Left lung (tissue), 10 donors: ENCODE data around the gene TET3. TPM values are rescaled to one million over a fixed set of nuclear protein-coding genes. Genes with fewer than 3 reads are reported as not detected.

Experiments used
- ATAC-seq: fragments of 200-7000 bp; cut with Tn5 transposase; one replicate; pipeline ENCODE4 v1.9.1; 2020; ENCODE audit warnings: moderate library complexity
- DNase-seq, 4 donors: peaks; one replicate each; pipeline ENCODE4 v3.0.0-alpha.2; 2013 to 2020
- H3K27ac ChIP-seq, 2 donors: fragments of 200-600 bp; sonication (generic) in 1 of 2; one replicate each; pipeline versions ENCODE4 v1.5.0 to v1.8.0; 2020 to 2021
- H3K27me3 ChIP-seq, 2 donors: fragments of 200-600 bp; sonication (generic) in 1 of 2; one replicate each; pipeline versions ENCODE4 v1.5.0 to v1.8.0; 2020 to 2021
- H3K36me3 ChIP-seq, 2 donors: fragments of 200-600 bp; sonication (generic) in 1 of 2; one replicate each; pipeline versions ENCODE4 v1.5.0 to v1.8.0; 2020 to 2021
- H3K4me1 ChIP-seq, 2 donors: fragments of 200-600 bp; one replicate each; pipeline ENCODE4 v1.8.0; 2021
- H3K4me3 ChIP-seq, 2 donors: fragments of 200-600 bp; sonication (generic) in 1 of 2; one replicate each; pipeline versions ENCODE4 v1.5.0 to v1.8.0; 2020 to 2021; ENCODE audit warnings: mild to moderate bottlenecking in 1 of 2
- H3K9me3 ChIP-seq, 2 donors: fragments of 200-600 bp; sonication (generic) in 1 of 2; one replicate each; pipeline versions ENCODE4 v1.5.0 to v1.8.0; 2020 to 2021
- intact Hi-C, 2 donors: fragments of 100-400 bp; cut with DNase I; formaldehyde crosslinking; loops; one replicate each; pipeline versions ENCODE4 v1.11.2 to v1.14.2; 2022
- polyA plus RNA-seq, 6 donors: library from polyadenylated mRNA; unstranded; fragments of 120-200 nt; gene quantifications; one replicate each; pipeline ENCODE4 v1.2.1, GENCODE V29; 2013; ENCODE audit not compliant: insufficient read length in 6 of 6
- total RNA-seq, 2 donors: library from RNA; stranded (reverse); fragmentation: NEBNext Ultra II Directional; extraction: Animal tissue kit (Norgen Biotek cat#: 25700); gene quantifications; one replicate each; pipeline ENCODE4 v1.2.1, GENCODE V29; 2021
- TF ChIP-seq, protein P1 (sequence below), 2 donors: fragments of 200-600 bp; sonication (generic) in 1 of 2; IDR thresholded peaks; one replicate each; pipeline versions ENCODE4 v1.5.0 to v1.8.0; 2021; ENCODE audit warnings: antibody characterized with exemption in 2 of 2
- donor health status: DM: no; HTN: yes; CAD: no.
- donor health status: DM: no; HTN: no; CAD: no.

Gene TET3
- total and polyA plus RNA-seq, 8 donors: 16.6 to 32.1 (median 19.7) TPM

DNA sequence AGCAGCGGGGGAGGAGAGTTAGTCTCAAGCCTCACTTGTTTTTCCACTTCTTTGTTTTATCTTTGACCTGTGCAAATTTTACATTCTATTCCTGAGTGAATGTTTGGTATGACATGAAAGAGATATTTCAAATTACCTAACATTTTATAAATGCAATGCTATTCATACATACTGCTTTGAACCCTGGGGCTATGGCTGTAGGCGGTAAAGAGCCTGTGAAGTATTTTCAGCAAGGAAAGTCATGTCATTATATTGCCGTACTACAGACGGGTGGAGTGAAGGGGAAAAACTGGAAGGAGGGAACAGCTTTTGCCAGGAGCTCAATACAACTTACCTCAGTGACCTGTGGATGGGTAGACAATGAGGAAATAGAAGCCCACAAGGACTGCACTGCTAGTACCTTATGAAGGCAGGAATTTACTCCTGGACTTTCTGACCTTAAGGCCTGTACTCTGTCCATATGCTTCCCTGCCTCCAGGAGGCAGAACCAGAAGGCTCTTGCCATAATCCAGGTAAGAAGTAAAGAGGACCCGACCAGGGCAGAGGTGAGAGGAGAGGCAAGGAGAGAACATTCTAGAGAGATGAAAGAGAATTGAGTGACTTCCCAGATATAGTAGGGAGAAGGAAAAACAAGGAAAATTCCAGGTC, 28.4 kb upstream of the TET3 start:
- Histone ChIP-seq H3K4me1 (peaks cover 7 to 21% of the 10 kb centered on the region in 2 donors), H3K27me3 (no peaks in the 10 kb centered on the region), H3K4me3 (no peak overlapping the region), H3K36me3 (peaks cover 0 to 82% of the 10 kb centered on the region in 2 donors), H3K9me3 (no peaks in the 10 kb centered on the region), H3K27ac (no peak overlapping the region)
- TF ChIP-seq, protein P1, sequence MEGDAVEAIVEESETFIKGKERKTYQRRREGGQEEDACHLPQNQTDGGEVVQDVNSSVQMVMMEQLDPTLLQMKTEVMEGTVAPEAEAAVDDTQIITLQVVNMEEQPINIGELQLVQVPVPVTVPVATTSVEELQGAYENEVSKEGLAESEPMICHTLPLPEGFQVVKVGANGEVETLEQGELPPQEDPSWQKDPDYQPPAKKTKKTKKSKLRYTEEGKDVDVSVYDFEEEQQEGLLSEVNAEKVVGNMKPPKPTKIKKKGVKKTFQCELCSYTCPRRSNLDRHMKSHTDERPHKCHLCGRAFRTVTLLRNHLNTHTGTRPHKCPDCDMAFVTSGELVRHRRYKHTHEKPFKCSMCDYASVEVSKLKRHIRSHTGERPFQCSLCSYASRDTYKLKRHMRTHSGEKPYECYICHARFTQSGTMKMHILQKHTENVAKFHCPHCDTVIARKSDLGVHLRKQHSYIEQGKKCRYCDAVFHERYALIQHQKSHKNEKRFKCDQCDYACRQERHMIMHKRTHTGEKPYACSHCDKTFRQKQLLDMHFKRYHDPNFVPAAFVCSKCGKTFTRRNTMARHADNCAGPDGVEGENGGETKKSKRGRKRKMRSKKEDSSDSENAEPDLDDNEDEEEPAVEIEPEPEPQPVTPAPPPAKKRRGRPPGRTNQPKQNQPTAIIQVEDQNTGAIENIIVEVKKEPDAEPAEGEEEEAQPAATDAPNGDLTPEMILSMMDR (IDR thresholded peaks at IDR 0.05): no peak
- ATAC-seq: no peak
- no peak for DNase-seq
- intact Hi-C loops: no loop called here

DNA sequence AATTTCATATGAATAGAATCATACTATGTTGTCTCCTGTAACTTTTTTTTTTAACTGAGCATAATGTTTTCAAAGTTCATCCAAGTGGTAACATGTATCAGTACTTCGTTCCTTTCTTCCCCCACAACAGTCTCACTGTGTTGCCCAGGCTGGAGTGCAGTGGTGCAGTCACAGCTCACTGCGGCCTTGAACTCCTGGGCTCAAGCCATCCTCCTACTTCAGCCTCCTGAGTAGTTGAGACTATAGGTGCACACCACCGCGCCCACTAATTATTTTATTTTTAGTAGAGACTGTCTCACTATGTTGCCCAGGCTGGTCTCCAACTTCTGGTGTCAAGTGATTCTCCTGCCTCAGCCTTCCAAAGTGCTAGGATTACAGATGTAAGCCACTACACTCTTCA, 23.4 kb upstream of the TET3 start:
- no peak overlapping the region for H3K27ac ChIP-seq
- H3K27me3 ChIP-seq: no peaks in the 10 kb centered on the region
- TF ChIP-seq, protein P1 (IDR thresholded peaks at IDR 0.05): no peak
- H3K9me3 ChIP-seq: peaks cover 0 to 4% of the 10 kb centered on the region in 2 donors
- no peaks in the 10 kb centered on the region for H3K4me1 ChIP-seq
- ATAC-seq (no peak), DNase-seq (no peak)
- no peak overlapping the region for H3K4me3 ChIP-seq
- intact Hi-C loops: no loop called here
- H3K36me3 ChIP-seq: peaks cover 0 to 39% of the 10 kb centered on the region in 2 donors

DNA sequence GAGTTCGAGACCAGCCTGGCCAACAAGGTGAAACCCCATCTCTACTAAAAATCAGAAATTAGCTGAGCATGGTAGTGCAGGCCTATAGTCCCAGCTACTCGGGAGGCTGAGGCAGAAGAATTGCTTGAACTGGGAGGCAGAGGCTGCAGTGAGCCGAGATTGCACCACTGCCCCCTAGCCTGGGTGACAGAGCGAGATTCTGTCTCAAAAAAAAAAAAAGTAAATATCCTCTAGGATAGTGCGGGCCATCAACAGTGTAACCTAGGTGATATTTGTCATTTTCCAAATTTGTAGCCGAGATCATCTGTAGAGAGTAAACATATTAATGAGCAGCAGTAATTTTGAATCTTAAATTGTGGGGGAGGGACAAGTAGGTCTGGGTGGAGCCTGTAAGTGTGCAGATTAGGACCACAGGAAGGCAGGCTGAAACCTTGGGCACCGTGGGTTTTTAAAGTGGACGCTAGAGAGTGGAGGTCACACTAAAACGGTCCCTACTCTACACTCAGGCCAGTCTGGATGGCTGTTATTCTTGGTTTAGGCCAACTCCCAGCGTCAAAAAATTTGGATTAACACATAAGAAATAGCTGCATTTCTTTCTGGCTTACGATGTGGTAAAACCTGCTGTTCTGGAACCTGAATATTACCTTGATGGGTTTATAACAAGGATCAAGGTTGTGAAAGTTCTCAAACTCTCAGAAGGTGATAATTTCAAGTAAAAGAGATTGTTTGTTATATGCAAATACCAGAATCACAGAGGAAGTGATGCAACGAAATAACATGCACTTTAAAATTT, 22.7 kb upstream of the TET3 start:
- Histone ChIP-seq H3K27me3 (no peaks in the 10 kb centered on the region), H3K27ac (no peak overlapping the region), H3K4me3 (no peak overlapping the region), H3K9me3 (peaks cover 0 to 4% of the 10 kb centered on the region in 2 donors), H3K36me3 (peaks cover 0 to 32% of the 10 kb centered on the region in 2 donors), H3K4me1 (no peaks in the 10 kb centered on the region)
- DNase-seq: no peak
- intact Hi-C loops: no loop called here
- TF ChIP-seq, protein P1 (IDR thresholded peaks at IDR 0.05): no peak
- no peak for ATAC-seq

- Histone ChIP-seq H3K4me3 (no peak overlapping the region), H3K4me1 (peaks cover 0 to under 1% of the 10 kb centered on the region in 2 donors), H3K36me3 (peaks cover 0 to 24% of the 10 kb centered on the region in 2 donors), H3K9me3 (peaks cover 0 to 4% of the 10 kb centered on the region in 2 donors), H3K27ac (no peak overlapping the region), H3K27me3 (no peaks in the 10 kb centered on the region)
- intact Hi-C loops: no loop called here
- no peak for ATAC-seq
- TF ChIP-seq, protein P1 (IDR thresholded peaks at IDR 0.05): no peak
- no peak for DNase-seq
Observed at GRCh38 chr2:73962798-73963197, 21.9 kb upstream of the TET3 start.

GRCh38 chr2:73963385-73964120, 21.2 kb upstream of the TET3 start:
- peaks cover 0 to 17% of the 10 kb centered on the region in 2 donors for H3K36me3 ChIP-seq
- no peak overlapping the region for H3K4me3 ChIP-seq
- intact Hi-C loops: no loop called here
- TF ChIP-seq, protein P1 (IDR thresholded peaks at IDR 0.05): no peak
- peaks cover 0 to 4% of the 10 kb centered on the region in 2 donors for H3K9me3 ChIP-seq
- DNase-seq: no peak
- no peak overlapping the region for H3K27ac ChIP-seq
- H3K4me1 ChIP-seq: peaks cover 0 to 4% of the 10 kb centered on the region in 2 donors
- no peak for ATAC-seq
- no peaks in the 10 kb centered on the region for H3K27me3 ChIP-seq
